ENCODE measurements around the gene RASAL2.

The RASAL2 gene

GRCh38 chr1:178048883-178049282, 45.0 kb upstream of the RASAL2 start:
- H3K27ac ChIP-seq (ENCODE audit: low read length), result no peak overlapping the region

DNA sequence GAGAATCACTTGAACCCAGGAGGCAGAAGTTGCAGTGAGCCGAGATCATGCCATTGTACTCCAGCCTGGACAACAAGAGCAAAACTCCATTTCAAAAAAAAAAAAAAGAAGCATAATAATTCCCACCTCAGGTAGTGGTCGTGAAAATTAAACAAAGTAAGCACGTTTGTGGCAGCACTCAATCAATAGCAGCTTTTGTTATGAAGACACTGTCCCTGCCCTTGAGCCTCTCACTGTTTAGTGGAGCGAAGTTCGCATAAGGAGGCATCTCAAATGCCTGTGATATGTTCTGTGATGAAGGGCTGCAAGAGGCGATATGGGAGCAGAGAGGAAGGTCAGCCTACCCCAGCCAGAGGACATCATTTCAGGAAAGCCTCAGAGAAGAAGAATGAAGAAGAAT, 43.8 kb upstream of the RASAL2 start:
- Histone ChIP-seq H2AFZ (ENCODE audit: low read depth, low read length) (no peak overlapping the region), H3K79me2 (ENCODE audit: low read length) (no peaks in the 10 kb centered on the region), H3K9ac (ENCODE audit: low read length) (no peak overlapping the region), H3K27ac (ENCODE audit: low read length) (no peak overlapping the region), H4K20me1 (ENCODE audit: insufficient read depth, low read length) (no peaks in the 10 kb centered on the region), H3K36me3 (replicated peaks; ENCODE audit: low read depth, low read length) (no peaks in the 10 kb centered on the region), H3K27me3 (ENCODE audit: low read depth, low read length) (no peaks in the 10 kb centered on the region), H3K4me1 (ENCODE audit: low read length) (peaks cover 16% of the 10 kb centered on the region), H3K9me3 (ENCODE audit: insufficient read depth, low read length) (no peaks in the 10 kb centered on the region), H3K4me2 (ENCODE audit: low read length) (no peak overlapping the region), H3K4me3 (ENCODE audit: low read length) (no peak overlapping the region)
- TF ChIP-seq EZH2phosphoT487 (IDR thresholded peaks at IDR 0.05; ENCODE audit: low read depth), result no peak

More at GRCh38 chr1:178048883-178049282, 45.0 kb upstream of the RASAL2 start:
- no peak overlapping the region for H3K4me2 ChIP-seq (ENCODE audit: low read length)
- no peaks in the 10 kb centered on the region for H3K27me3 ChIP-seq (ENCODE audit: low read depth, low read length)
- H4K20me1 ChIP-seq (ENCODE audit: insufficient read depth, low read length), result no peaks in the 10 kb centered on the region
- TF ChIP-seq EZH2phosphoT487 (IDR thresholded peaks at IDR 0.05; ENCODE audit: low read depth), result no peak
- TF ChIP-seq, protein P1, sequence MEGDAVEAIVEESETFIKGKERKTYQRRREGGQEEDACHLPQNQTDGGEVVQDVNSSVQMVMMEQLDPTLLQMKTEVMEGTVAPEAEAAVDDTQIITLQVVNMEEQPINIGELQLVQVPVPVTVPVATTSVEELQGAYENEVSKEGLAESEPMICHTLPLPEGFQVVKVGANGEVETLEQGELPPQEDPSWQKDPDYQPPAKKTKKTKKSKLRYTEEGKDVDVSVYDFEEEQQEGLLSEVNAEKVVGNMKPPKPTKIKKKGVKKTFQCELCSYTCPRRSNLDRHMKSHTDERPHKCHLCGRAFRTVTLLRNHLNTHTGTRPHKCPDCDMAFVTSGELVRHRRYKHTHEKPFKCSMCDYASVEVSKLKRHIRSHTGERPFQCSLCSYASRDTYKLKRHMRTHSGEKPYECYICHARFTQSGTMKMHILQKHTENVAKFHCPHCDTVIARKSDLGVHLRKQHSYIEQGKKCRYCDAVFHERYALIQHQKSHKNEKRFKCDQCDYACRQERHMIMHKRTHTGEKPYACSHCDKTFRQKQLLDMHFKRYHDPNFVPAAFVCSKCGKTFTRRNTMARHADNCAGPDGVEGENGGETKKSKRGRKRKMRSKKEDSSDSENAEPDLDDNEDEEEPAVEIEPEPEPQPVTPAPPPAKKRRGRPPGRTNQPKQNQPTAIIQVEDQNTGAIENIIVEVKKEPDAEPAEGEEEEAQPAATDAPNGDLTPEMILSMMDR (IDR thresholded peaks at IDR 0.05; ENCODE audit: low read depth, low read length), result no peak
- no peak overlapping the region for H3K4me3 ChIP-seq (ENCODE audit: low read length)
- H3K9ac ChIP-seq (ENCODE audit: low read length), result no peak overlapping the region
- H3K79me2 ChIP-seq (ENCODE audit: low read length), result no peaks in the 10 kb centered on the region
- no peak overlapping the region for H2AFZ ChIP-seq (ENCODE audit: low read depth, low read length)
- no peaks in the 10 kb centered on the region for H3K9me3 ChIP-seq (ENCODE audit: insufficient read depth, low read length)
- H3K4me1 ChIP-seq (ENCODE audit: low read length), result peaks cover 12% of the 10 kb centered on the region
- H3K36me3 ChIP-seq (replicated peaks; ENCODE audit: low read depth, low read length), result no peaks in the 10 kb centered on the region

- no peak overlapping the region for H3K4me3 ChIP-seq (ENCODE audit: low read length)
- H4K20me1 ChIP-seq (ENCODE audit: insufficient read depth, low read length), result no peaks in the 10 kb centered on the region
- TF ChIP-seq, protein P1 (IDR thresholded peaks at IDR 0.05; ENCODE audit: low read depth, low read length), result no peak
- no peak for TF ChIP-seq EZH2phosphoT487 (IDR thresholded peaks at IDR 0.05; ENCODE audit: low read depth)
- H3K79me2 ChIP-seq (ENCODE audit: low read length), result no peaks in the 10 kb centered on the region
- no peaks in the 10 kb centered on the region for H3K9me3 ChIP-seq (ENCODE audit: insufficient read depth, low read length)
- no peaks in the 10 kb centered on the region for H3K36me3 ChIP-seq (replicated peaks; ENCODE audit: low read depth, low read length)
- peaks cover 26% of the 10 kb centered on the region for H3K4me1 ChIP-seq (ENCODE audit: low read length)
- no peak overlapping the region for H2AFZ ChIP-seq (ENCODE audit: low read depth, low read length)
- no peak overlapping the region for H3K4me2 ChIP-seq (ENCODE audit: low read length)
- no peak overlapping the region for H3K9ac ChIP-seq (ENCODE audit: low read length)
- no peak overlapping the region for H3K27ac ChIP-seq (ENCODE audit: low read length)
- H3K27me3 ChIP-seq (ENCODE audit: low read depth, low read length), result no peaks in the 10 kb centered on the region
These were observed 42.8 kb upstream of the RASAL2 start for GRCh38 chr1:178051071-178051470.

DNA sequence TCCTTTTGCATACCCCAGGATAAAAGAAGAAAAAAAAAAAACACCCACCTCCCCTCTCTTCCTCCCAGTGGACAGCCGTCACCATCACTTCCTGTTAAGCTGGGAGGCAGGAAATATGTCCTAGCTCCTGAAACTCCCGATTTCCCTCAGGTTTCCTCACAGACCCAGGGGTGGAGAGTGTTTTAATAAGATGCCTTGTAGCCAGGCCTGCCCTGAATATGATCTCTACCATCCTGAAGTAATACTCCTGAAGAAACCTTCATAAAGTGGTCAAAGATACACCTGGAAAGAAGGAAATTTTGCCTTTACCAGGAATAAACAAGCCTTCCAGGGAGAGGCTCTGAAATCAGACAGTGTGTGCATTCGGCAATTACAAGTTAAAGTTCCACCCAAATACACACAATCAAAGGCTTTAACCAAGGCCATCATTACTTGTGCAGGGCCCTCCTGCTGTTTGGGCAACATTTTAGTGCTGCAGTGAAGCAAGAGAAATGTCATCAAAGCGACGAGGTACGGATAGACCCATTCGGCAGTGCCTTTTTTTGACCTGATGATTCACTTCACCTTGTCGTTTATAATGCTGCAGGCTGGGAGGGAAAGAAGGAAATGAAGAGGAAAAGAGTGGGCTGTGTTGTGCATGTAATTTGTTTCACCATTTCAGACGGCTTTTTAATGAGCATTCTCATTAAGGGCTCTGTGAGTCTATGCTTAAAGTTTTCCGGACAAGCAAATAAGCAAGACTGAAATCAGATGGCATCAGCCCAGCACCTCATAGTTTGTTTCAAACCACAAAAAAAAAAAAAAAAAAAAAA, 41.0 kb upstream of the RASAL2 start:
- no peaks in the 10 kb centered on the region for H3K36me3 ChIP-seq (replicated peaks; ENCODE audit: low read depth, low read length)
- H3K4me3 ChIP-seq (ENCODE audit: low read length), result no peak overlapping the region
- H3K4me2 ChIP-seq (ENCODE audit: low read length), result no peak overlapping the region
- no peak overlapping the region for H3K27ac ChIP-seq (ENCODE audit: low read length)
- no peak overlapping the region for H3K9ac ChIP-seq (ENCODE audit: low read length)
- H4K20me1 ChIP-seq (ENCODE audit: insufficient read depth, low read length), result no peaks in the 10 kb centered on the region
- H3K79me2 ChIP-seq (ENCODE audit: low read length), result no peaks in the 10 kb centered on the region
- no peaks in the 10 kb centered on the region for H3K27me3 ChIP-seq (ENCODE audit: low read depth, low read length)
- no peak for TF ChIP-seq EZH2phosphoT487 (IDR thresholded peaks at IDR 0.05; ENCODE audit: low read depth)
- TF ChIP-seq, protein P1 (IDR thresholded peaks at IDR 0.05; ENCODE audit: low read depth, low read length), result no peak
- H3K9me3 ChIP-seq (ENCODE audit: insufficient read depth, low read length), result no peaks in the 10 kb centered on the region
- H3K4me1 ChIP-seq (ENCODE audit: low read length), result peaks cover 22% of the 10 kb centered on the region
- H2AFZ ChIP-seq (ENCODE audit: low read depth, low read length), result peak overlapping the region; percentile 79
